AG04450 (cell line): ENCODE measurements around the gene RGS6. TPM values are rescaled to one million over a fixed set of nuclear protein-coding genes. Genes with fewer than 3 reads are reported as not detected.

Source experiments
- CTCF ChIA-PET: fragments of 300-600, 350-600 bp; formaldehyde crosslinking; extraction: SDS; loops from one replicate; lab custom pipeline; 2022; ENCODE audit warnings: antibody characterized with exemption, inconsistent platforms; lab: Charles Lee
- POLR2A ChIA-PET: fragments of 350-600 bp; formaldehyde crosslinking; extraction: SDS; loops from one replicate; lab custom pipeline; 2021; ENCODE audit warnings: antibody characterized with exemption, inconsistent platforms; lab: Yijun Ruan, JAX
- DNase-seq: peaks from one replicate; pipeline ENCODE4 v3.0.0-alpha.2; 2011; ENCODE audit warnings: low read depth, low spot score
- H3K27ac ChIP-seq: one replicate; pipeline ENCODE4 v1.5.1; 2012; ENCODE audit warnings: low read depth, low read length, control low read depth
- H3K27me3 ChIP-seq: one replicate; pipeline ENCODE4 v1.6.0; 2012; ENCODE audit warnings: low read length; ENCODE audit not compliant: control insufficient read depth, insufficient read depth
- H3K4me3 ChIP-seq: 2 replicates; pipeline ENCODE4 v1.5.1; 2011; ENCODE audit warnings: mild to moderate bottlenecking, low read depth, low read length, control low read depth
- H3K9me3 ChIP-seq: 2 replicates; pipeline ENCODE4 v1.5.1; 2012; ENCODE audit warnings: low read length; ENCODE audit not compliant: control insufficient read depth, insufficient read depth
- CTCF ChIP-seq: IDR thresholded peaks from 2 replicates; pipeline ENCODE4 v1.5.1; 2011; ENCODE audit warnings: low read depth, low read length, control low read depth, inconsistent platforms
- polyA plus RNA-seq: library from polyadenylated mRNA; depleted of rRNA; stranded (reverse); fragments of >200 nt; gene quantifications from 2 replicates; pipeline ENCODE4 v1.2.3, GENCODE V29; 2011

RGS6 gene
- polyA plus RNA-seq, 1 experiment: not detected

GRCh38 chr14:72589652-72590051 lies 657.4 kb downstream of the RGS6 start:
- ChIA-PET POLR2A (no interaction called here), CTCF (no interaction called here)
- no peak overlapping the region for H3K27ac ChIP-seq
- H3K27me3 ChIP-seq: no peaks in the 10 kb centered on the region
- H3K4me3 ChIP-seq: no peak overlapping the region
- TF ChIP-seq CTCF: no peak
- DNase-seq: no peak
- no peaks in the 10 kb centered on the region for H3K9me3 ChIP-seq

GRCh38 chr14:72590577-72590976 lies 658.3 kb downstream of the RGS6 start:
- H3K27ac ChIP-seq: no peak overlapping the region
- no peaks in the 10 kb centered on the region for H3K27me3 ChIP-seq
- ChIA-PET POLR2A (no interaction called here), CTCF (no interaction called here)
- no peaks in the 10 kb centered on the region for H3K9me3 ChIP-seq
- no peak for DNase-seq
- no peak overlapping the region for H3K4me3 ChIP-seq
- no peak for TF ChIP-seq CTCF

- no peak overlapping the region for H3K27ac ChIP-seq
Observed at GRCh38 chr14:72591391-72591790, 659.2 kb downstream of the RGS6 start.

GRCh38 chr14:72594099-72594901 lies 662.1 kb downstream of the RGS6 start:
- ChIA-PET POLR2A (no interaction called here), CTCF (no interaction called here)
- TF ChIP-seq CTCF: no peak

More at GRCh38 chr14:72591391-72591790, 659.2 kb downstream of the RGS6 start:
- POLR2A ChIA-PET: no interaction called here
- CTCF ChIA-PET: no interaction called here
- Histone ChIP-seq H3K9me3 (no peaks in the 10 kb centered on the region), H3K27me3 (no peaks in the 10 kb centered on the region), H3K4me3 (no peak overlapping the region)
- DNase-seq: no peak
- TF ChIP-seq CTCF: no peak

GRCh38 chr14:72595152-72595862 lies 663.1 kb downstream of the RGS6 start:
- POLR2A ChIA-PET: no interaction called here
- H3K27me3 ChIP-seq: no peaks in the 10 kb centered on the region
- no peak for TF ChIP-seq CTCF
- H3K27ac ChIP-seq: no peak overlapping the region
- no peak for DNase-seq
- H3K4me3 ChIP-seq: no peak overlapping the region
- CTCF ChIA-PET: no interaction called here
- no peaks in the 10 kb centered on the region for H3K9me3 ChIP-seq

More at GRCh38 chr14:72594099-72594901, 662.1 kb downstream of the RGS6 start:
- no peak for DNase-seq
- Histone ChIP-seq H3K27ac (no peak overlapping the region), H3K9me3 (no peaks in the 10 kb centered on the region), H3K27me3 (no peaks in the 10 kb centered on the region), H3K4me3 (no peak overlapping the region)
